Non-pigmented ciliary epithelial cell (primary cell): Measurements from ENCODE around the gene EMP1.
"Not testable (repeated sequence)": the region's sequence is repeated elsewhere in the genome, so short reads cannot be mapped to it uniquely, and the experiment has no call there.

Experiments
- DNase-seq: peaks from one replicate; pipeline ENCODE4 v3.0.0-alpha.2; 2010; ENCODE audit warnings: low read depth

EMP1 gene

DNA sequence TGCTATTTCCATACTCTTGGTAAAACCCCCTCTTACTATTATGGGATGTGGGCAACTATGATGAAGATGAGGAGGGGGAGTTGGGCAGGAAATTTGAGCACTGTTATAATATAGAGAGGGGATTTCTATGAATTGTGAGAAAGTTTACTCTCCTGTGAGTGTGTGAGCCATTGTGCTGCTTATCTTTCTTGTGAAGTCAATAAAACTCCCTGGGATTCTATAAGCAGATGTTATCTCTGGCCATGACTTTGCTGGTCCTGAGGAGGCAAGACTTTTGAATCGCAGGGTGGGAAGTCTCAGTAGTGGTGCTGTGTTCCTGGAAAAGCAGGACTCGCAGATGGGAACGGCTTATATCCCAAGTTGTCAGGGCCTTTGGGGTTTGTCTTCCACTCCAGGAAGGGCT, 62.2 kb downstream of the EMP1 start:
- DNase-seq: no peak

DNA sequence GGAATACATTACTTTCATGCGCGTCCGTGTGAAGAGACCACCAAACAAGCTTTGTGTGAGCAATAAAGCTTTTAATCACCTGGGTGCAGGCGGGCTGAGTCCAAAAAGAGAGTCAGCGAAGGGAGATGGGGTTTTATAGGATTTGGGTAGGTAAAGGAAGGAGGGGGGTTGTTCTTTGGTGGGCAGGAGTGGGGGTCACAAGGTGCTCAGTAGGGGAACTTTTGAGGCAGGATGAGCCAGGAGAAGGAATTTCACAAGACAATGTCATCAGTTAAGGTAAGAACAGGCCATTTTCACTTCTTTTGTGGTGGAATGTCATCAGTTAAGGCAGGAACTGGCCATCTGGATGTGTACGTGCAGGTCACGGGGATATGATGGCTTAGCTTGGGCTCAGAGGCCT, 63.1 kb downstream of the EMP1 start:
- DNase-seq: not testable (repeated sequence)

DNA sequence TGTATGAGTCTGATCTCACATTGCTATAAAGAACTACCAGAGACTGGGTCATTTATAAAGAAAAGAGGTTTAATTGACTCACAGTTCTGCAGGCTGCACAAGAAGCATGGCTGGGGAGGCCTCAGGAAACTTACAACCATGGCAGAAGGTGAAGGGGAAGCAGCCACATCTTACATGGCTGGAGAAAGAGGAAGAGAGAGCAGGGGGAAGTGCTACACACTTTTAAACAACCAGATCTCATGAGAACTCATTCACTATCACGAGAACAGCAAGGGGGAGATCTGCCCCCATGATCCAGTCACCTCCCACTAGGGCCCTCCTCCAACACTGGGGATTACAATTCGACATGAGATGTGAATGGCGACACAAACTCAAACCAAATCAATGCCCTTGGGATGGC, 71.3 kb downstream of the EMP1 start:
- DNase-seq: not testable (repeated sequence)

DNA sequence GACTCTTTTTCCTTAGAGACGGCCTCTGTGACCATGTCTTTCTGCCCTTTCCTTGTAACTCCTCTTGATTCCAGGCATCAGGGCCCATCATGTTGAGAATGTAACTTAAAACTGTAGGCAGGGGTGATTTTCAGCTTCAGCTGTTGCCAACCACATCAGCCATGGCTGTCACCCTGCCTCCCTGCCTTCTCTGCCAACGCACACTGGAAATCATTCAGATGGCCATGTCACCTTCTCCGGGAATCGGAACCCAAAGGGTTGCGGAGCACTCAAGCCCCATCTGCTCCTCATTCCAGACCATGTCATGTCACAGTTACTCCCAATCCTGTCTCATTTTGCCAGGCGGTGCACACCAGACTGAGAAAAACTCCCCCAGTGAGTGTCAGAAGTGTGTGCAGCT, 72.1 kb downstream of the EMP1 start:
- no peak for DNase-seq
